Psoas muscle (tissue), 8 donors: Measurements from ENCODE around the gene ZNF775. TPM values are rescaled to one million over a fixed set of nuclear protein-coding genes. Genes with fewer than 3 reads are reported as not detected.

Experiments
- ATAC-seq, 4 donors: fragments of 200-7000 bp; cut with Tn5 transposase; one replicate each; pipeline ENCODE4 v1.9.1; 2020; ENCODE audit warnings: moderate library complexity in 3 of 4, mild to moderate bottlenecking in 2 of 4
- DNase-seq, 2 donors: peaks; one replicate each; pipeline ENCODE4 v3.0.0-alpha.2; 2020
- H3K27ac ChIP-seq: fragments of 200-600 bp; one replicate; pipeline ENCODE4 v1.8.0; 2022
- H3K27me3 ChIP-seq, 3 donors: fragments of 200-600 bp in 1 of 3; one replicate each; pipeline versions ENCODE4 v1.6.1 to v1.8.0; 2013 to 2022; ENCODE audit warnings: low read length in 2 of 3, mild to moderate bottlenecking in 2 of 3, moderate library complexity in 1 of 3; ENCODE audit not compliant: insufficient read depth in 3 of 3
- H3K36me3 ChIP-seq, 2 donors: fragments of 200-600 bp in 1 of 2; one replicate each; pipeline versions ENCODE4 v1.6.1 to v1.8.0; 2013 to 2022; ENCODE audit warnings: low read depth in 1 of 2, mild to moderate bottlenecking in 1 of 2, moderate library complexity in 1 of 2; ENCODE audit not compliant: insufficient read depth in 1 of 2
- H3K4me1 ChIP-seq: fragments of 200-600 bp; one replicate; pipeline ENCODE4 v1.8.0; 2022
- H3K4me3 ChIP-seq: fragments of 200-600 bp; one replicate; pipeline ENCODE4 v1.8.0; 2022; ENCODE audit warnings: mild to moderate bottlenecking
- H3K9me3 ChIP-seq: fragments of 200-600 bp; one replicate; pipeline ENCODE4 v1.8.0; 2022
- CTCF ChIP-seq: fragments of 200-600 bp; IDR thresholded peaks from one replicate; pipeline ENCODE4 v1.8.0; 2022; ENCODE audit warnings: antibody characterized with exemption
- WGBS, 3 donors: extraction: QIAGEN DNeasy Blood & Tissue Kit; methylation state at CpG; one replicate each; pipeline versions ENCODE4 v1.1.6 to v1.1.7; 2013; 5-methylcytosine and 5-hydroxymethylcytosine counted together
- intact Hi-C, 2 donors: fragments of 100-400 bp; cut with DNase I; formaldehyde crosslinking; loops; one replicate each; pipeline versions ENCODE4 v1.11.0 to v1.14.2; 2022
- polyA plus RNA-seq, 3 donors: library from polyadenylated mRNA; stranded (reverse); fragments of 200-250 nt; gene quantifications; one replicate each; pipeline ENCODE4 v1.2.3, GENCODE V29; 2013
- total RNA-seq, 4 donors: library from RNA; stranded (reverse); fragmentation: NEBNext Ultra II Directional in 2 of 4; extraction: Animal tissue kit (Norgen Biotek cat#: 25700) in 2 of 4; gene quantifications; one replicate each; pipeline versions ENCODE4 v1.2.1 to v1.2.4, GENCODE V29; 2021 to 2023
- donor health status: healthy with polysubstance abuse.
- donor health status: DM: no; HTN: no; CAD: no; lungs with moderate emphysema.
- donor health status: Bipolar disorder and iron deficiency.
- donor health status: healthy.
- donor health status: DM: yes; HTN: yes; CAD: no.
- donor health status: DM: no; HTN: no; CAD: no.
- donor health status: DM: no; HTN: no; CAD: no.
- donor health status: DM: yes; HTN: yes; CAD: no.

ZNF775 gene
- total and polyA plus RNA-seq, 7 donors = 1.6 to 3.8 (median 2.8) TPM

- no peaks in the 10 kb centered on the region for H3K4me1 ChIP-seq
- no peak for ATAC-seq
- H3K27ac ChIP-seq = no peak overlapping the region
- H3K9me3 ChIP-seq = peaks cover 6% of the 10 kb centered on the region
- peaks cover 0 to 5% (median 3%) of the 10 kb centered on the region in 3 donors for H3K27me3 ChIP-seq
- intact Hi-C loops = no loop called here
- no peak for TF ChIP-seq CTCF
- 79 to 82% (median 80%) methylated on average over 16 to 18 of the region's 18 CpGs for WGBS, 3 donors
- no peak for DNase-seq
- H3K4me3 ChIP-seq = no peak overlapping the region
- H3K36me3 ChIP-seq = no peaks in the 10 kb centered on the region
Observed at GRCh38 chr7:150443793-150444540, 64.8 kb downstream of the ZNF775 start.

GRCh38 chr7:150444674-150445365 is 65.7 kb downstream of the ZNF775 start:
- intact Hi-C loops = loop anchor here in 1 of 2 donors (5.0 kb wide), 1 partner anchor 312 kb away; no protein-coding TSS in a partner anchor
- no peak for TF ChIP-seq CTCF
- Histone ChIP-seq H3K4me1 (no peaks in the 10 kb centered on the region), H3K9me3 (peaks cover 6% of the 10 kb centered on the region), H3K36me3 (no peaks in the 10 kb centered on the region), H3K27me3 (peaks cover 0 to 10% (median 3%) of the 10 kb centered on the region in 3 donors), H3K4me3 (no peak overlapping the region), H3K27ac (no peak overlapping the region)
- no peak for DNase-seq
- ATAC-seq = no peak
- WGBS, 3 donors = 44 to 60% (median 56%) methylated on average over 7 of the region's 7 CpGs

DNA sequence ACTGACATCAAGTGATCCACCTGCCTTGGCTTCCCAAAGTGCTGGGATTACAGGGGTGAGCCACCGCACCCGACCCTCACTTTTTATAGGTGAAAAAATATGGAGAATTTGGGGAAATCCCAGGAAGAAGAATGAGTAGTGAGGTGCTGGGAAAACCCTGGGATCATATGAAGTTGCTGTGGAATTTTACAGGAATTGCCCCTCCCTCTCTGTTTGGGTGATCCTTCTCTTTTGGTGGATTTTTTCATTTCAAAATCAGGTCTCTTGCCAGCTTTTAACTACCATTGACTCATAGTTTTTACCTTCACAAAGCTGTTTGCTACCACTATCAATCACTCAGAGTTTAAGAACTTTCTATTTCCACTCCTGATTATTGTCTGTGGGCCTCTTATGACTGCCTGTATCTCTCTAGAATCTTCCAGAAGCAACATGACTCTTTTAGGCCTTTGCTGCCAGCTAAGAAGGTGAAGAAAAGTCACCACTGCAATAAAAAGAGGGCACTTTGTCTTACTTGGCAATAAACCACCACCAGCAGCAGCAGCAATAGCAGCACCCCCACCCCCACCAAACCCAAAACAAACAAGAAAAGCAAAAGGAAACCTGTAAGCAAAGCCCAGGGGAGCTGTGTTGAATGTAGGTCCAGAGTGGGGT is 67.3 kb downstream of the ZNF775 start:
- Histone ChIP-seq H3K4me1 (no peaks in the 10 kb centered on the region), H3K4me3 (no peak overlapping the region), H3K27ac (no peak overlapping the region), H3K27me3 (peaks cover 0 to 24% (median 8%) of the 10 kb centered on the region in 3 donors), H3K36me3 (no peaks in the 10 kb centered on the region), H3K9me3 (peaks cover 4% of the 10 kb centered on the region)
- intact Hi-C loops = loop anchor here in 1 of 2 donors (5.0 kb wide), 1 partner anchor 311 kb away; no protein-coding TSS in a partner anchor
- no peak for DNase-seq
- ATAC-seq = no peak
- no peak for TF ChIP-seq CTCF
- WGBS, 3 donors = 84 to 94% (median 88%) methylated on average over 2 of the region's 2 CpGs

Other genes with a start within 250 kb of the ZNF775 start
- 1 to 10 TPM in 3 of 4 donors, under 1 TPM in 1; 0.88 to 4.4 (median 2.6) TPM for gene LRRC61, start 56.0 kb upstream of the ZNF775 start, total RNA-seq
- 1 to 10 TPM; 2.0 to 3.8 (median 3.3) TPM for gene LRRC61, start 56.0 kb upstream of the ZNF775 start, polyA plus RNA-seq
- gene ACTR3C, start 55.8 kb upstream of the ZNF775 start, total RNA-seq = 1 to 10 TPM in 3 of 4 donors, under 1 TPM in 1; 0.71 to 3.3 (median 3.0) TPM
- 1 to 10 TPM; 1.3 to 3.7 (median 1.4) TPM for gene ACTR3C, start 55.8 kb upstream of the ZNF775 start, polyA plus RNA-seq
- 10 to 100 TPM in 2 of 4 donors, 1 to 10 TPM in 2; 4.1 to 17.9 (median 8.7) TPM for gene RARRES2, start 37.7 kb upstream of the ZNF775 start, total RNA-seq
- 1 to 10 TPM; 6.3 to 7.7 (median 7.3) TPM for gene RARRES2, start 37.7 kb upstream of the ZNF775 start, polyA plus RNA-seq
- 100 to 1,000 TPM; 112 to 212 (median 137) TPM for gene REPIN1, start 10.5 kb upstream of the ZNF775 start, total RNA-seq
- gene REPIN1, start 10.5 kb upstream of the ZNF775 start, polyA plus RNA-seq = 100 to 1,000 TPM in 1 of 3 donors, 10 to 100 TPM in 2; 80.2 to 133 (median 83.2) TPM
- 10 to 100 TPM in 1 of 4 donors, 1 to 10 TPM in 3; 6.1 to 11.9 (median 7.0) TPM for gene GIMAP8, start 71.3 kb downstream of the ZNF775 start, total RNA-seq
- 1 to 10 TPM; 4.4 to 7.8 (median 4.7) TPM for gene GIMAP8, start 71.3 kb downstream of the ZNF775 start, polyA plus RNA-seq
- 10 to 100 TPM; 10.7 to 17.7 (median 11.4) TPM for gene GIMAP7, start 135.5 kb downstream of the ZNF775 start, total RNA-seq
- gene GIMAP7, start 135.5 kb downstream of the ZNF775 start, polyA plus RNA-seq = 10 to 100 TPM; 15.0 to 23.7 (median 21.1) TPM
- 10 to 100 TPM; 14.2 to 36.4 (median 15.1) TPM for gene GIMAP4, start 188.1 kb downstream of the ZNF775 start, total RNA-seq
- gene GIMAP4, start 188.1 kb downstream of the ZNF775 start, polyA plus RNA-seq = 10 to 100 TPM; 13.6 to 21.7 (median 15.0) TPM